K562 (cell line): ENCODE measurements around the gene TXNRD1. TPM values are rescaled to one million over a fixed set of nuclear protein-coding genes. Genes with fewer than 3 reads are reported as not detected.

ENCODE experiments used
- ARHGAP35 ChIP-seq: fragments of 450-650 bp; IDR thresholded peaks from 2 replicates; pipeline ENCODE4 v1.6.1; 2018; ENCODE audit not compliant: partially characterized antibody
- ARID4B ChIP-seq: sonication (generic); formaldehyde crosslinking; IDR thresholded peaks from 2 replicates; pipeline ENCODE4 v1.8.0; 2022; ENCODE audit warnings: mild to moderate bottlenecking, missing genetic modification reagents
- BRCA1 ChIP-seq, 2 experiments: fragments of 450-650 bp in 1 of 2; sonication (generic) in 1 of 2; formaldehyde crosslinking in 1 of 2; IDR thresholded peaks; 2 replicates each; pipeline versions ENCODE4 v1.5.0 to v1.6.1; 2017 to 2020; ENCODE audit warnings: mild to moderate bottlenecking in 1 of 2, missing genetic modification reagents in 1 of 2
- DMBX1 ChIP-seq: fragments of 250-450 bp; sonication (Bioruptor Pico); IDR thresholded peaks from 2 replicates; pipeline ENCODE4 v1.8.0; 2022; ENCODE audit warnings: inconsistent platforms, mild to moderate bottlenecking, moderate library complexity, borderline replicate concordance
- FOSL1 ChIP-seq: fragments of 200-800 bp; sonication (Bioruptor generic); conservative IDR thresholded peaks from 2 replicates; pipeline ENCODE4 v1.6.1; 2016; ENCODE audit warnings: missing genetic modification characterization, missing compliant biosample characterization
- KLF10 ChIP-seq: fragments of 250-450 bp; sonication (Bioruptor Pico); IDR thresholded peaks from 2 replicates; pipeline ENCODE4 v1.6.1; 2021; ENCODE audit warnings: matching md5 sums
- KLF13 ChIP-seq: fragments of 450-650 bp; IDR thresholded peaks from 2 replicates; pipeline ENCODE4 v1.6.1; 2016; ENCODE audit warnings: missing genetic modification characterization, low read depth, mild to moderate bottlenecking, missing compliant biosample characterization, moderate library complexity, borderline replicate concordance
- MECOM ChIP-seq: fragments of 250-450 bp; sonication (Bioruptor Pico); IDR thresholded peaks from 2 replicates; pipeline ENCODE4 v1.8.0; 2022; ENCODE audit warnings: inconsistent platforms
- MTA3 ChIP-seq: fragments of 450-650 bp; formaldehyde crosslinking; IDR thresholded peaks from 2 replicates; pipeline ENCODE4 v1.6.1; 2017; ENCODE audit warnings: mild to moderate bottlenecking, borderline replicate concordance
- NEUROD1 ChIP-seq: fragments of 150-350 bp; IDR thresholded peaks from 2 replicates; pipeline ENCODE4 v1.6.1; 2014; ENCODE audit warnings: borderline replicate concordance, low read length, low read depth; ENCODE audit not compliant: partially characterized antibody
- PCBP2 ChIP-seq: fragments of 200-400 bp; formaldehyde crosslinking; IDR thresholded peaks from 2 replicates; pipeline ENCODE4 v1.6.1; 2018; ENCODE audit warnings: low read length, low read depth, mild to moderate bottlenecking, moderate library complexity; ENCODE audit not compliant: poor library complexity, severe bottlenecking
- PTRF ChIP-seq: fragments of 450-650 bp; IDR thresholded peaks from 2 replicates; pipeline ENCODE4 v1.6.1; 2016; ENCODE audit warnings: mild to moderate bottlenecking, missing genetic modification characterization, missing compliant biosample characterization
- SAFB ChIP-seq: fragments of 200-400 bp; formaldehyde crosslinking; IDR thresholded peaks from 2 replicates; pipeline ENCODE4 v1.6.1; 2017; ENCODE audit warnings: low read depth, low read length, borderline replicate concordance
- SMARCC2 ChIP-seq: fragments of 450-650 bp; IDR thresholded peaks from 2 replicates; pipeline ENCODE4 v1.6.1; 2017; ENCODE audit warnings: antibody characterized with exemption, moderate library complexity, mild to moderate bottlenecking, low read depth
- SNRNP70 ChIP-seq: fragments of 200-400 bp; formaldehyde crosslinking; optimal IDR thresholded peaks from 2 replicates; pipeline ENCODE3; 2017; ENCODE audit warnings: low read depth, low read length
- SRF ChIP-seq, 2 experiments: fragments of 250-450, 450-650 bp in 1 of 2; sonication (Bioruptor Pico) in 1 of 2; sonication (generic) in 1 of 2; formaldehyde crosslinking; IDR thresholded peaks; 2 replicates each; pipeline versions ENCODE4 v1.5.0 to v1.5.1; 2020 to 2022; ENCODE audit warnings: mild to moderate bottlenecking in 1 of 2, missing genetic modification reagents in 1 of 2
- ZNF217 ChIP-seq: sonication (generic); formaldehyde crosslinking; IDR thresholded peaks from 2 replicates; pipeline ENCODE4 v1.8.0; 2022; ENCODE audit warnings: mild to moderate bottlenecking, missing genetic modification reagents
- ZNF592 ChIP-seq: fragments of 450-650 bp; IDR thresholded peaks from 2 replicates; pipeline ENCODE4 v1.6.1; 2017; ENCODE audit warnings: antibody characterized with exemption, mild to moderate bottlenecking
- polyA plus RNA-seq, 8 experiments: library from polyadenylated mRNA; depleted of rRNA in 4 of 8; stranded (reverse) in 5 of 8; unstranded in 3 of 8; fragments of >200 nt; fragmentation: Nextera tagmentation in 2 of 8; fragmentation: Illumina TruSeq in 1 of 8; extraction: Ambion mirVana in 2 of 8; extraction: Trizol in 1 of 8; gene quantifications; 2 replicates each; pipeline versions ENCODE4 v1.2.1 to v1.2.3, GENCODE V29; 2011 to 2014; ENCODE audit warnings: inconsistent platforms in 1 of 8, missing spikeins in 1 of 8
- total RNA-seq, 7 experiments: library from RNA; depleted of rRNA in 6 of 7; stranded (reverse); fragments of >200 nt in 6 of 7; fragmentation: Illumina TruSeq in 2 of 7; extraction: Trizol in 2 of 7; gene quantifications; 2 replicates each; pipeline versions ENCODE4 v1.2.1 to v1.2.3, GENCODE V29; 2011 to 2021; ENCODE audit warnings: low replicate concordance in 1 of 7

Gene TXNRD1
- total and polyA plus RNA-seq, 9 of the 15 experiments (the other 6 are each of a cell fraction or from before 2014, with no cell fraction given): 107 to 189 (median 146) TPM

GRCh38 chr12:104288635-104289274, 73.2 kb downstream of the TXNRD1 start (continued):
- TF ChIP-seq PTRF (no peak), PCBP2 (no peak), BRCA1 (IDR thresholded peaks at IDR 0.05) (no peak), BRCA1 (CRISPR knock-in tag; IDR thresholded peaks at IDR 0.05) (no peak), ZNF217 (no peak), MTA3 (0 out of 2 replicates have a peak, but pooled peaks have one; percentile 55), DMBX1 (0 out of 2 replicates have a peak, but pooled peaks have one; percentile 26), KLF13 (tag) (peak; percentile 85), SAFB (peak; percentile 16; the same call in 1 of the 2 replicates), NEUROD1 (peak; percentile 75), MECOM (CRISPR knock-in tag) (no peak), ARID4B (CRISPR knock-in tag) (peak; percentile 84), SRF (CRISPR knock-in tag; IDR thresholded peaks at IDR 0.05) (0 out of 4 replicates have a peak, but pooled peaks of 1 of the 2 experiments have one; percentile 12), ZNF592 (peak; percentile 92), FOSL1 (no peak; the same call in 1 of the 2 replicates), SMARCC2 (no peak), SNRNP70 (no peak), KLF10 (CRISPR knock-in tag) (no peak), ARHGAP35 (no peak)
